Measurements from ENCODE around the gene FBXW5. TPM values are rescaled to one million over a fixed set of nuclear protein-coding genes. Genes with fewer than 3 reads are reported as not detected.

The FBXW5 gene
- total and polyA plus RNA-seq, 10 of the 15 experiments (the other 5 are each of a cell fraction or from before 2014, with no cell fraction given), result 0.21 to 97.3 (median 44.5) TPM

- TF ChIP-seq EGR1 (IDR thresholded peaks at IDR 0.05; ENCODE audit: borderline replicate concordance in 1 of 2, low read depth in 2 of 2, low read length in 2 of 2) (no peak), POLR2AphosphoS2 (IDR thresholded peaks at IDR 0.05; ENCODE audit: low read depth, low read length) (no peak)
Measured at GRCh38 chr9:136920734-136921231, 23.8 kb downstream of the FBXW5 start (continued).

GRCh38 chr9:136920069-136920468 lies 24.5 kb downstream of the FBXW5 start:
- Histone ChIP-seq H3K36me3 (ENCODE audit: control insufficient read depth in 2 of 2, insufficient read depth in 2 of 2, low read length in 1 of 2) (peaks cover 43 to 49% of the 10 kb centered on the region in 2 experiments; a peak in 3 of 4 replicates), H3K4me3 (no peak overlapping the region), H3K4me1 (ENCODE audit: control insufficient read depth, insufficient read depth, low read length) (no peaks in the 10 kb centered on the region), H3K4me2 (ENCODE audit: control insufficient read depth, insufficient read depth) (no peak overlapping the region), H3K27ac (ENCODE audit: control insufficient read depth, insufficient read depth) (no peak overlapping the region), H3K9ac (ENCODE audit: control insufficient read depth, insufficient read depth, low read length) (no peak overlapping the region), H2AFZ (ENCODE audit: control insufficient read depth, low read depth, low read length) (no peak overlapping the region), H3K27me3 (replicated peaks in 1 of 2; ENCODE audit: control insufficient read depth in 2 of 2, insufficient read depth in 2 of 2, low read length in 1 of 2) (no peaks in the 10 kb centered on the region), H3K79me2 (ENCODE audit: control insufficient read depth, insufficient read depth, low read length) (no peaks in the 10 kb centered on the region), H4K20me1 (ENCODE audit: control insufficient read depth, insufficient read depth) (no peaks in the 10 kb centered on the region), H3K9me3 (replicated peaks; ENCODE audit: control insufficient read depth, insufficient read depth, low read length) (no peaks in the 10 kb centered on the region)
- DNase-seq (ENCODE audit: low read depth, low spot score) (no peak), FAIRE-seq (no peak), ATAC-seq (no peak)
- ChIA-PET SMC1A (ENCODE audit: uncharacterized antibody, unreplicated experiment) (no interaction called here), CTCF (interaction anchor here (1.0 to 1.2 kb wide), 2 partner anchors 72 to 102 kb away, joined by 3 to 5 read pairs; partner anchors contain the start of gene PAXX), RAD21 (ENCODE audit: unreplicated experiment) (no interaction called here), POLR2A (no interaction called here)
- in situ Hi-C loops (cut with MboI) (no loop called here), intact Hi-C loops (cut with micrococcal nuclease; ENCODE audit: unreplicated experiment) (no loop called here)
- TF ChIP-seq REST (IDR thresholded peaks at IDR 0.05; ENCODE audit: low read depth, low read length) (no peak), RFX5 (IDR thresholded peaks at IDR 0.05; ENCODE audit: low read depth, low read length) (no peak), RELA (IDR thresholded peaks at IDR 0.05; ENCODE audit: borderline replicate concordance, partially characterized antibody) (no peak), MAX (IDR thresholded peaks at IDR 0.05; ENCODE audit: low read depth, low read length) (no peak), ZSCAN29 (IDR thresholded peaks at IDR 0.05) (no peak)
- WGBS (ENCODE audit: insufficient coverage, insufficient replicate concordance, low lambda C conversion rate, missing lambda C conversion rate), result 99% methylated on average over 15 of the region's 15 CpGs
- BruUV-seq (replicated peaks), result no TSS peak
